Activated T-cell treated with anti-CD3 and anti-CD28 coated beads for 4 hours (primary cell): ENCODE measurements around the gene BICC1.

Experiments used
- DNase-seq: peaks from one replicate; pipeline ENCODE4 v3.0.0-alpha.2; 2020

The BICC1 gene

GRCh38 chr10:58714409-58714808 is 201.7 kb downstream of the BICC1 start:
- no peak for DNase-seq

- no peak for DNase-seq
Measured at GRCh38 chr10:58715061-58715460, 202.4 kb downstream of the BICC1 start.

GRCh38 chr10:58718596-58718995 is 205.9 kb downstream of the BICC1 start:
- DNase-seq: no peak

- no peak for DNase-seq
Measured at GRCh38 chr10:58721601-58722281, 209.1 kb downstream of the BICC1 start.

GRCh38 chr10:58723186-58723585 is 210.5 kb downstream of the BICC1 start:
- no peak for DNase-seq

- DNase-seq: no peak
Measured at GRCh38 chr10:58723966-58724365, 211.3 kb downstream of the BICC1 start.

GRCh38 chr10:58724781-58725180 is 212.1 kb downstream of the BICC1 start:
- DNase-seq: no peak

GRCh38 chr10:58725901-58726300 is 213.2 kb downstream of the BICC1 start:
- no peak for DNase-seq

- no peak for DNase-seq
Measured at GRCh38 chr10:58727633-58728032, 215.0 kb downstream of the BICC1 start.

GRCh38 chr10:58731276-58731675 is 218.6 kb downstream of the BICC1 start:
- no peak for DNase-seq

GRCh38 chr10:58733436-58733835 is 220.8 kb downstream of the BICC1 start:
- no peak for DNase-seq

- DNase-seq: no peak
Measured at GRCh38 chr10:58734116-58734515, 221.4 kb downstream of the BICC1 start.

GRCh38 chr10:58734664-58735063 is 222.0 kb downstream of the BICC1 start:
- no peak for DNase-seq

- no peak for DNase-seq
Measured at GRCh38 chr10:58735087-58735486, 222.4 kb downstream of the BICC1 start.

- no peak for DNase-seq
Measured at GRCh38 chr10:58740620-58741369, 228.1 kb downstream of the BICC1 start.

GRCh38 chr10:58741673-58742072 is 229.0 kb downstream of the BICC1 start:
- no peak for DNase-seq

- DNase-seq: no peak
Measured at GRCh38 chr10:58742141-58742540, 229.5 kb downstream of the BICC1 start.

GRCh38 chr10:58743466-58744115 is 230.9 kb downstream of the BICC1 start:
- DNase-seq: no peak

- DNase-seq: no peak
Measured at GRCh38 chr10:58746474-58747185, 234.0 kb downstream of the BICC1 start.

GRCh38 chr10:58747687-58748086 is 235.0 kb downstream of the BICC1 start:
- DNase-seq: no peak

GRCh38 chr10:58752665-58753064 is 240.0 kb downstream of the BICC1 start:
- DNase-seq: no peak

GRCh38 chr10:58753425-58753824 is 240.8 kb downstream of the BICC1 start:
- no peak for DNase-seq
